Suprapubic skin (tissue), 4 donors: ENCODE measurements around the gene ABCB11.

ENCODE experiments used
- POLR2A ChIP-seq, 2 donors: fragments of 450-650 bp; IDR thresholded peaks; one replicate each; pipeline ENCODE4 v1.6.1; 2017; ENCODE audit warnings: antibody characterized with exemption in 2 of 2, mild to moderate bottlenecking in 2 of 2, moderate library complexity in 2 of 2
- POLR2AphosphoS5 ChIP-seq, 3 donors: sonication (generic); formaldehyde crosslinking; IDR thresholded peaks; one replicate each; pipeline ENCODE4 v1.6.1; 2017; ENCODE audit warnings: antibody characterized with exemption in 3 of 3
- TF ChIP-seq, protein P1 (sequence below), 2 donors: fragments of 200-600 bp in 1 of 2; fragments of 450-650 bp in 1 of 2; sonication (generic) in 1 of 2; IDR thresholded peaks; one replicate each; pipeline ENCODE4 v1.5.1; 2016 to 2019; ENCODE audit warnings: antibody characterized with exemption in 2 of 2, mild to moderate bottlenecking in 1 of 2, moderate library complexity in 1 of 2

DNA sequence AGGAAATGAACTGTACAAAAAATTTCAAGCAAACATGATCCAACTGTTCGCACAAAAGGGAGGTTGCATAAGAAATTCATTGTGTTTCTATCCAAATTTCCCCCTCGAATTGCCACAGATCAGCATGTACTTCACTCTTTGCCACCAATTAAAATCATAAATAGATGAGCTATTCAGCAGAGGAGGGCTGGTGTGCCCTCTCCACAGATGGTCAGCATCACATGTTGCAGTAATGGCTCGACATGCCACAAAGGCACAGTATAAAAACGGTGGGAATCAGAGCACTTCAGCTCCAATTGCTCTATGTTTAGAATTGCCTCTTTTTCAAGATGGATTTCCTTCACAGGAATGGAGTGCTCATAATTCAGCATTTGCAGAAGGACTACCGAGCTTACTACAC lies 130.1 kb downstream of the ABCB11 start, which contains the start of gene G6PC2:
- no peak for TF ChIP-seq POLR2AphosphoS5 (IDR thresholded peaks at IDR 0.05)
- TF ChIP-seq, protein P1, sequence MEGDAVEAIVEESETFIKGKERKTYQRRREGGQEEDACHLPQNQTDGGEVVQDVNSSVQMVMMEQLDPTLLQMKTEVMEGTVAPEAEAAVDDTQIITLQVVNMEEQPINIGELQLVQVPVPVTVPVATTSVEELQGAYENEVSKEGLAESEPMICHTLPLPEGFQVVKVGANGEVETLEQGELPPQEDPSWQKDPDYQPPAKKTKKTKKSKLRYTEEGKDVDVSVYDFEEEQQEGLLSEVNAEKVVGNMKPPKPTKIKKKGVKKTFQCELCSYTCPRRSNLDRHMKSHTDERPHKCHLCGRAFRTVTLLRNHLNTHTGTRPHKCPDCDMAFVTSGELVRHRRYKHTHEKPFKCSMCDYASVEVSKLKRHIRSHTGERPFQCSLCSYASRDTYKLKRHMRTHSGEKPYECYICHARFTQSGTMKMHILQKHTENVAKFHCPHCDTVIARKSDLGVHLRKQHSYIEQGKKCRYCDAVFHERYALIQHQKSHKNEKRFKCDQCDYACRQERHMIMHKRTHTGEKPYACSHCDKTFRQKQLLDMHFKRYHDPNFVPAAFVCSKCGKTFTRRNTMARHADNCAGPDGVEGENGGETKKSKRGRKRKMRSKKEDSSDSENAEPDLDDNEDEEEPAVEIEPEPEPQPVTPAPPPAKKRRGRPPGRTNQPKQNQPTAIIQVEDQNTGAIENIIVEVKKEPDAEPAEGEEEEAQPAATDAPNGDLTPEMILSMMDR (IDR thresholded peaks at IDR 0.05) = no peak
- no peak for TF ChIP-seq POLR2A (IDR thresholded peaks at IDR 0.05)
